Endothelial cell of umbilical vein (primary cell): ENCODE data around the gene BCL11B. TPM values are rescaled to one million over a fixed set of nuclear protein-coding genes. Genes with fewer than 3 reads are reported as not detected.

ENCODE experiments used
- BruUV-seq: library from RNA; stranded (reverse); fragments of 400-500 nt; replicated peaks from 2 replicates; lab custom pipeline; 2021; lab: Mats Ljungman, UMichigan
- CTCF ChIA-PET: fragments of 300-600, 350-600 bp; sonication (Branson Sonifier 250); formaldehyde crosslinking; loops from one replicate; lab custom pipeline; 2021; ENCODE audit warnings: antibody characterized with exemption, inconsistent platforms; lab: Charles Lee
- POLR2A ChIA-PET: fragments of 300-600, 350-600 bp; sonication (Branson Sonifier 250); formaldehyde crosslinking; loops from one replicate; lab custom pipeline; 2021; ENCODE audit warnings: antibody characterized with exemption, inconsistent platforms; lab: Charles Lee
- DNase-seq: peaks from one replicate; pipeline ENCODE4 v3.0.0-alpha.2; 2011; ENCODE audit warnings: low read depth, low spot score
- FAIRE-seq: peaks from 2 replicates; lab custom pipeline; 2011; peaks lifted over from hg19 to GRCh38; lab: Jason Lieb, UNC
- H2AFZ ChIP-seq: 2 replicates; pipeline ENCODE4 v1.6.0; 2012; ENCODE audit warnings: low read depth, low read length, control low read depth, inconsistent platforms
- H3K27ac ChIP-seq: 2 replicates; pipeline ENCODE4 v1.5.1; 2011; ENCODE audit warnings: low read depth, mild to moderate bottlenecking, control low read depth, low read length, moderate library complexity; ENCODE audit not compliant: insufficient read depth
- H3K27me3 ChIP-seq, 2 experiments: 2 replicates each; pipeline versions ENCODE4 v1.6.0 to v1.6.1; 2011; ENCODE audit warnings: low read length in 2 of 2, mixed read lengths in 1 of 2; ENCODE audit not compliant: control insufficient read depth in 2 of 2, insufficient read depth in 2 of 2
- H3K36me3 ChIP-seq, 2 experiments: 2 replicates in 1 of 2; 3 replicates in 1 of 2; pipeline ENCODE4 v1.5.1; 2011; ENCODE audit warnings: low read length in 2 of 2, mild to moderate bottlenecking in 1 of 2, moderate library complexity in 1 of 2; ENCODE audit not compliant: control insufficient read depth in 2 of 2, insufficient read depth in 2 of 2; ENCODE audit errors: extremely low read depth in 1 of 2
- H3K4me1 ChIP-seq: 3 replicates; pipeline ENCODE4 v1.5.1; 2011; ENCODE audit warnings: mild to moderate bottlenecking, low read length; ENCODE audit not compliant: control insufficient read depth, insufficient read depth; ENCODE audit errors: extremely low read depth
- H3K4me2 ChIP-seq: 2 replicates; pipeline ENCODE4 v1.6.1; 2011; ENCODE audit warnings: low read length, control low read depth, mixed read lengths; ENCODE audit not compliant: insufficient read depth
- H3K4me3 ChIP-seq, 3 experiments: fragments of 200-600 bp in 1 of 3; sonication (generic), shearing (Covaris generic) in 1 of 3; replicated peaks in 1 of 3; 2 replicates each; pipeline ENCODE4 v1.5.1; 2011 to 2016; ENCODE audit warnings: control low read depth in 3 of 3, low read length in 3 of 3, mild to moderate bottlenecking in 2 of 3, inconsistent platforms in 1 of 3, low read depth in 1 of 3, moderate library complexity in 1 of 3; ENCODE audit not compliant: insufficient read depth in 1 of 3
- H3K79me2 ChIP-seq: 2 replicates; pipeline ENCODE4 v1.6.0; 2012; ENCODE audit warnings: low read length, inconsistent platforms; ENCODE audit not compliant: control insufficient read depth, insufficient read depth
- H3K9ac ChIP-seq: replicated peaks from 2 replicates; pipeline ENCODE3; 2011; ENCODE audit warnings: low read length, control low read depth; ENCODE audit not compliant: insufficient read depth; ENCODE audit errors: extremely low read depth
- H3K9me1 ChIP-seq: replicated peaks from 3 replicates; pipeline ENCODE4 v1.6.0; 2011; ENCODE audit warnings: mild to moderate bottlenecking, low read length; ENCODE audit not compliant: control insufficient read depth, insufficient read depth; ENCODE audit errors: extremely low read depth
- H3K9me3 ChIP-seq: replicated peaks from 2 replicates; pipeline ENCODE4 v1.5.1; 2012; ENCODE audit warnings: low read length, inconsistent platforms; ENCODE audit not compliant: control insufficient read depth, insufficient read depth
- H4K20me1 ChIP-seq: replicated peaks from 2 replicates; pipeline ENCODE3; 2011; ENCODE audit warnings: mild to moderate bottlenecking, low read length; ENCODE audit not compliant: control insufficient read depth, insufficient read depth; ENCODE audit errors: extremely low read depth
- CTCF ChIP-seq, 2 donors: IDR thresholded peaks; 1 replicate in 1 of 2; 2 replicates in 1 of 2; pipeline ENCODE4 v1.5.1; 2011; ENCODE audit warnings: low read length in 2 of 2, mild to moderate bottlenecking in 2 of 2, moderate library complexity in 2 of 2, control low read depth in 1 of 2, inconsistent platforms in 1 of 2, low read depth in 1 of 2; ENCODE audit not compliant: insufficient read depth in 1 of 2; ENCODE audit errors: extremely low read depth in 1 of 2
- EZH2 ChIP-seq: IDR thresholded peaks from 2 replicates; pipeline ENCODE4 v1.6.1; 2012; ENCODE audit warnings: borderline replicate concordance, low read depth, mild to moderate bottlenecking, moderate library complexity, low read length, inconsistent platforms; ENCODE audit not compliant: severe bottlenecking
- FOS ChIP-seq: IDR thresholded peaks from 2 replicates; pipeline ENCODE4 v1.6.1; 2011; ENCODE audit warnings: mild to moderate bottlenecking, low read length, moderate library complexity, borderline replicate concordance; ENCODE audit not compliant: insufficient read depth
- GATA2 ChIP-seq: IDR thresholded peaks from 2 replicates; pipeline ENCODE4 v1.7.0; 2011; ENCODE audit warnings: low read depth, mild to moderate bottlenecking, moderate library complexity, mixed read lengths, low read length; ENCODE audit not compliant: insufficient read length, insufficient read depth
- JUN ChIP-seq: IDR thresholded peaks from 2 replicates; pipeline ENCODE4 v1.6.1; 2011; ENCODE audit warnings: borderline replicate concordance, low read depth; ENCODE audit not compliant: insufficient read length, insufficient read depth
- MAX ChIP-seq: IDR thresholded peaks from 2 replicates; pipeline ENCODE4 v1.6.1; 2011; ENCODE audit not compliant: insufficient read depth, insufficient read length
- MYC ChIP-seq: IDR thresholded peaks from one replicate; pipeline ENCODE4 v1.6.1; 2011; ENCODE audit warnings: mild to moderate bottlenecking, low read depth, low read length
- POLR2A ChIP-seq: IDR thresholded peaks from 2 replicates; pipeline ENCODE4 v1.6.1; 2012; ENCODE audit warnings: low read depth, mild to moderate bottlenecking, control low read depth, low read length
- POLR2AphosphoS5 ChIP-seq: IDR thresholded peaks from 2 replicates; pipeline ENCODE4 v1.6.1; 2012; ENCODE audit warnings: low read depth, mild to moderate bottlenecking, control low read depth, low read length, moderate library complexity; ENCODE audit not compliant: insufficient read depth
- dilution Hi-C: fragments of 300-500 bp; cut with MboI; formaldehyde crosslinking; loops from one replicate; pipeline ENCODE4 v1.15.0; 2019; ENCODE audit warnings: low sequenced_read_pairs; ENCODE audit not compliant: extremely low pct_ligation_motif_present
- intact Hi-C: fragments of 100-400 bp; cut with micrococcal nuclease; formaldehyde crosslinking; loops from one replicate; pipeline ENCODE4 v1.10.0; 2022
- polyA plus RNA-seq, 4 experiments: library from polyadenylated mRNA; depleted of rRNA in 3 of 4; stranded (reverse) in 3 of 4; unstranded in 1 of 4; fragments of >200 nt; gene quantifications; 2 replicates each; pipeline versions ENCODE4 v1.2.1 to v1.2.3, GENCODE V29; 2011 to 2012; ENCODE audit warnings: missing spikeins in 1 of 4
- total RNA-seq: library from RNA; stranded (reverse); gene quantifications from 2 replicates; pipeline ENCODE4 v1.2.3, GENCODE V29; 2021

Gene BCL11B
- total and polyA plus RNA-seq, 2 donors (not counting 3 experiments of a cell fraction or from before 2014, with no cell fraction given): 0.03 to 0.07 TPM

- Histone ChIP-seq H3K79me2 (no peaks in the 10 kb centered on the region), H3K27ac (no peak overlapping the region), H3K9me3 (no peaks in the 10 kb centered on the region), H3K4me1 (no peaks in the 10 kb centered on the region), H3K4me3 (no peak overlapping the region), H3K27me3 (peaks cover 5 to 6% of the 10 kb centered on the region in 2 experiments), H4K20me1 (no peaks in the 10 kb centered on the region), H2AFZ (no peak overlapping the region), H3K9me1 (no peaks in the 10 kb centered on the region), H3K36me3 (no peaks in the 10 kb centered on the region), H3K4me2 (no peak overlapping the region), H3K9ac (no peak overlapping the region)
- CTCF ChIA-PET: interaction anchor here (0.9 to 1.4 kb wide), 2 partner anchors 37 to 107 kb away, joined by 3 read pairs; no protein-coding TSS in a partner anchor
- DNase-seq (no peak), FAIRE-seq (no peak)
- POLR2A ChIA-PET: no interaction called here
- intact Hi-C loops: no loop called here
- no TSS peak for BruUV-seq
- TF ChIP-seq POLR2AphosphoS5 (no peak), POLR2A (no peak), MAX (no peak), GATA2 (no peak), EZH2 (no peak), FOS (no peak)
- dilution Hi-C loops: no loop called here
Observed at GRCh38 chr14:99282261-99283050, 10.5 kb upstream of the BCL11B start.

- BruUV-seq: no TSS peak
- FAIRE-seq: no peak
- Histone ChIP-seq H3K27me3 (peaks cover 10 to 17% of the 10 kb centered on the region in 2 experiments), H2AFZ (no peak overlapping the region), H3K36me3 (no peaks in the 10 kb centered on the region), H3K9me3 (no peaks in the 10 kb centered on the region), H3K27ac (no peak overlapping the region), H3K4me2 (no peak overlapping the region), H4K20me1 (no peaks in the 10 kb centered on the region), H3K9me1 (no peaks in the 10 kb centered on the region), H3K79me2 (no peaks in the 10 kb centered on the region), H3K9ac (no peak overlapping the region), H3K4me3 (no peak overlapping the region), H3K4me1 (no peaks in the 10 kb centered on the region)
- CTCF ChIA-PET: no interaction called here
- dilution Hi-C loops (no loop called here), intact Hi-C loops (no loop called here)
- POLR2A ChIA-PET: no interaction called here
- TF ChIP-seq MYC (no peak), POLR2AphosphoS5 (no peak), CTCF (IDR thresholded peaks at IDR 0.05; ENCODE audit: extremely low read depth in 1 of 2, insufficient read depth in 1 of 2, low read depth in 1 of 2, low read length in 2 of 2) (no peak), FOS (no peak), JUN (no peak), MAX (no peak), GATA2 (no peak), EZH2 (no peak)
- no peak for DNase-seq
Observed at GRCh38 chr14:99281396-99281795, 9.4 kb upstream of the BCL11B start.
